Epithelial cell of esophagus (primary cell): Measurements from ENCODE around the gene EFCAB6.
"Not testable (repeated sequence)": the region's sequence is repeated elsewhere in the genome, so short reads cannot be mapped to it uniquely, and the experiment has no call there.

ENCODE experiments used
- DNase-seq: peaks from one replicate; pipeline ENCODE4 v3.0.0; 2010; ENCODE audit warnings: low read depth
- H3K4me3 ChIP-seq: 2 replicates; pipeline ENCODE4 v1.5.1; 2011; ENCODE audit warnings: mild to moderate bottlenecking, low read length, control low read depth
- CTCF ChIP-seq: IDR thresholded peaks from 2 replicates; pipeline ENCODE4 v1.5.1; 2011; ENCODE audit warnings: low read depth, mild to moderate bottlenecking, low read length, control low read depth, inconsistent platforms; ENCODE audit not compliant: insufficient read depth; ENCODE audit errors: missing control alignments

The EFCAB6 gene

GRCh38 chr22:43669190-43669589, 142.9 kb downstream of the EFCAB6 start:
- DNase-seq = no peak
- H3K4me3 ChIP-seq = no peak overlapping the region
- no peak for TF ChIP-seq CTCF

- no peak overlapping the region for H3K4me3 ChIP-seq
- DNase-seq = no peak
- no peak for TF ChIP-seq CTCF
Observed at GRCh38 chr22:43667656-43668055, 144.4 kb downstream of the EFCAB6 start.

- no peak for DNase-seq
- TF ChIP-seq CTCF = no peak
- no peak overlapping the region for H3K4me3 ChIP-seq
Observed at GRCh38 chr22:43666457-43666856, 145.6 kb downstream of the EFCAB6 start.

GRCh38 chr22:43658823-43659222, 153.3 kb downstream of the EFCAB6 start:
- DNase-seq = no peak
- H3K4me3 ChIP-seq = no peak overlapping the region
- TF ChIP-seq CTCF = no peak

GRCh38 chr22:43656581-43656980, 155.5 kb downstream of the EFCAB6 start:
- H3K4me3 ChIP-seq, DNase-seq: not testable (repeated sequence)

- DNase-seq = no peak
- no peak overlapping the region for H3K4me3 ChIP-seq
- TF ChIP-seq CTCF = no peak
Observed at GRCh38 chr22:43654271-43654670, 157.8 kb downstream of the EFCAB6 start.

- DNase-seq = no peak
- H3K4me3 ChIP-seq = no peak overlapping the region
- TF ChIP-seq CTCF = no peak
Observed at GRCh38 chr22:43652845-43653244, 159.3 kb downstream of the EFCAB6 start.

GRCh38 chr22:43643387-43643786, 168.7 kb downstream of the EFCAB6 start:
- TF ChIP-seq CTCF = no peak
- no peak for DNase-seq
- H3K4me3 ChIP-seq = no peak overlapping the region
